DOHH2 (cell line): ENCODE measurements around the gene TAF10.

Source experiments
- H3F3A ChIP-seq: fragments of 200-600 bp; sonication (generic), shearing (Covaris generic); 2 replicates; pipeline ENCODE4 v1.6.0; 2016; ENCODE audit warnings: antibody characterized with exemption, mild to moderate bottlenecking; ENCODE audit not compliant: control insufficient read depth, insufficient read depth
- H3K27ac ChIP-seq: fragments of 200-600 bp; sonication (generic); 2 replicates; pipeline ENCODE4 v1.5.1; 2014; ENCODE audit warnings: low read depth, mild to moderate bottlenecking, low read length, moderate library complexity
- H3K27me3 ChIP-seq: fragments of 200-600 bp; sonication (generic); 2 replicates; pipeline ENCODE4 v1.6.1; 2014; ENCODE audit warnings: mild to moderate bottlenecking, low read length, mixed read lengths; ENCODE audit not compliant: control insufficient read depth
- H3K36me3 ChIP-seq: fragments of 200-600 bp; sonication (generic); 2 replicates; pipeline ENCODE4 v1.6.1; 2014; ENCODE audit warnings: mild to moderate bottlenecking, low read length, moderate library complexity, mixed read lengths; ENCODE audit not compliant: control insufficient read depth
- H3K4me1 ChIP-seq: fragments of 200-600 bp; sonication (generic); 2 replicates; pipeline ENCODE4 v1.6.1; 2014; ENCODE audit warnings: mild to moderate bottlenecking, low read length, mixed read lengths; ENCODE audit not compliant: control insufficient read depth
- H3K4me2 ChIP-seq: fragments of 200-600 bp; sonication (generic); 2 replicates; pipeline ENCODE4 v1.6.0; 2014; ENCODE audit warnings: mild to moderate bottlenecking, low read length, moderate library complexity
- H3K4me3 ChIP-seq: fragments of 200-600 bp; sonication (generic); 2 replicates; pipeline ENCODE4 v1.5.1; 2014; ENCODE audit warnings: mild to moderate bottlenecking, low read length, mixed read lengths
- H3K79me2 ChIP-seq: fragments of 200-600 bp; sonication (generic); 2 replicates; pipeline ENCODE4 v1.6.1; 2014; ENCODE audit warnings: mild to moderate bottlenecking, low read length, mixed read lengths; ENCODE audit not compliant: control insufficient read depth
- H3K9me2 ChIP-seq: fragments of 200-600 bp; sonication (generic); replicated peaks from 2 replicates; pipeline ENCODE4 v1.6.1; 2014; ENCODE audit warnings: mild to moderate bottlenecking, low read length, mixed read lengths; ENCODE audit not compliant: control insufficient read depth
- H3K9me3 ChIP-seq: fragments of 200-600 bp; sonication (generic); 2 replicates; pipeline ENCODE4 v1.6.1; 2014; ENCODE audit warnings: antibody characterized with exemption, low read length, mixed read lengths; ENCODE audit not compliant: control insufficient read depth, insufficient read depth
- H4K20me1 ChIP-seq: fragments of 200-600 bp; sonication (generic); 2 replicates; pipeline ENCODE4 v1.6.0; 2014; ENCODE audit warnings: low read depth, mild to moderate bottlenecking, antibody characterized with exemption, low read length, moderate library complexity; ENCODE audit not compliant: control insufficient read depth, insufficient read depth
- CTCF ChIP-seq: fragments of 200-600 bp; sonication (generic); IDR thresholded peaks from one replicate; pipeline ENCODE4 v1.5.1; 2014; ENCODE audit warnings: antibody characterized with exemption, mild to moderate bottlenecking, low read depth, low read length; ENCODE audit not compliant: poor library complexity, severe bottlenecking
- EZH2phosphoT487 ChIP-seq: fragments of 200-600 bp; sonication (generic); IDR thresholded peaks from 2 replicates; pipeline ENCODE4 v1.6.1; 2017; ENCODE audit warnings: borderline replicate concordance, mild to moderate bottlenecking, antibody characterized with exemption, low read length, moderate library complexity, mixed read lengths

Gene TAF10

DNA sequence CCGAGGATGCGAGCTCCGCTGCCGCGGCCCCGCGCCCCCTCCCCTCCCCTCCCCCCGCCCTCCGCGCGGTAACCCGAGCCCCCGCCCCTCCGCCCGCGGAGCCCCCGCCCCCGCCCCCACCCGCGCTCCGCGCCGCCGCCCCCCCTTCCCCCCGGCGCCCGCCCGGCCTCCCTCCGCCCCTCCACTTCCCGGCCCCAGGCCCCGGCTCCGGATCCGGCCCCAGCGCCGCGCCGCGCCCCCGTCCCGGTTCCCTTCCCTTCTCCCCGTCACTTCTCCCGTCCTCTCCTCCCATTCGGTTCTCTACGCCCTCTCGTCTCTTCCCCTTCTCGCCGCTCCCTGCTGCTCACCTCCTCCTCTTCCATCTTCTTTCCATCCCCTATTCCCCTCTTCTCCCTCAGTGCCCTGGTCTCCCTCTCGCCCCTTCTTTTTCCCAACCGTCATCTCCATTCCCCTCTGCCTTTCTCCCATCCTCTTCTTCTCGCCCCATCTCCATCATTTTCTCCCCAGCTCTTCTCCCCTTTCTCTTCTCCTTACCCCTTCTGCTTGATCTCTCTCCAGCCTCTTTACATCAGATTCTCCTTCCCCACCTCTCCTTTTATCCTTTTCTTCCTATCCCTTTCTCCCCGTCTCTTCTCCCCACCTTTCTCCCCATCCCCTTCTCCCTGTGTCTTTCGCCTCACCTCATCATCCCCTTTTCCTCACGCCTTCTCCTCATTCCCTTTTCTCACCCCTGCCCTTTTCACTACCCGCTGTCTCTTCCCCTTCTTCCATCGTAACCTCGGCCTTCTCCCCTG lies 44.0 kb upstream of the TAF10 start, which contains the start of gene DCHS1:
Gene DCHS1 (minus strand): TSS at position 20 of the 794 bp plus-strand sequence. CDS start 14,196 bp downstream, outside the sequence.
- H4K20me1 ChIP-seq: no peaks in the 10 kb centered on the region
- no peaks in the 10 kb centered on the region for H3K4me1 ChIP-seq
- H3K27ac ChIP-seq: no peak within 1 kb of the TSS
- H3K36me3 ChIP-seq: no peaks in the 10 kb centered on the region
- no peaks in the 10 kb centered on the region for H3K9me2 ChIP-seq
- no peaks in the 10 kb centered on the region for H3K79me2 ChIP-seq
- H3F3A ChIP-seq: no peaks in the 10 kb centered on the region
- H3K27me3 ChIP-seq: peaks cover 27% of the 10 kb centered on the region
- TF ChIP-seq EZH2phosphoT487: no peak
- no peak for TF ChIP-seq CTCF
- no peak within 1 kb of the TSS for H3K4me2 ChIP-seq
- H3K9me3 ChIP-seq: no peaks in the 10 kb centered on the region
- H3K4me3 ChIP-seq: no peak within 1 kb of the TSS

GRCh38 chr11:6655020-6655789 lies 43.2 kb upstream of the TAF10 start:
- no peaks in the 10 kb centered on the region for H3K36me3 ChIP-seq
- TF ChIP-seq EZH2phosphoT487 (no peak), CTCF (no peak)
- no peak overlapping the region for H3K4me2 ChIP-seq
- H3K4me3 ChIP-seq: no peak overlapping the region
- H3F3A ChIP-seq: no peaks in the 10 kb centered on the region
- H3K9me2 ChIP-seq: no peaks in the 10 kb centered on the region
- H4K20me1 ChIP-seq: no peaks in the 10 kb centered on the region
- no peak overlapping the region for H3K27ac ChIP-seq
- no peaks in the 10 kb centered on the region for H3K4me1 ChIP-seq
- H3K79me2 ChIP-seq: no peaks in the 10 kb centered on the region
- no peaks in the 10 kb centered on the region for H3K9me3 ChIP-seq
- peaks cover 31% of the 10 kb centered on the region for H3K27me3 ChIP-seq

- Histone ChIP-seq H3K79me2 (no peaks in the 10 kb centered on the region), H3K4me1 (no peaks in the 10 kb centered on the region), H3K9me2 (no peaks in the 10 kb centered on the region), H3K4me2 (no peak overlapping the region), H3K36me3 (no peaks in the 10 kb centered on the region), H4K20me1 (no peaks in the 10 kb centered on the region), H3K4me3 (no peak overlapping the region), H3F3A (no peaks in the 10 kb centered on the region), H3K27me3 (peaks cover 35% of the 10 kb centered on the region), H3K27ac (no peak overlapping the region), H3K9me3 (no peaks in the 10 kb centered on the region)
- no peak for TF ChIP-seq CTCF
- TF ChIP-seq EZH2phosphoT487: no peak
Measured at GRCh38 chr11:6654281-6655019, 42.4 kb upstream of the TAF10 start.
